Progenitor cell of endocrine pancreas (in vitro differentiated cells): ENCODE results near the gene RGS10. TPM values are rescaled to one million over a fixed set of nuclear protein-coding genes. Genes with fewer than 3 reads are reported as not detected.
A peak's percentile ranks its signal among the peaks of the same experiment; 100 is the strongest.

Source experiments
- DNase-seq: peaks from one replicate; pipeline ENCODE4 v3.0.0; 2021; ENCODE audit warnings: low spot score; ENCODE audit not compliant: unreplicated experiment
- H3K27ac Mint-ChIP-seq: 2 replicates; pipeline ENCODE4 v1.8.0; 2021; ENCODE audit warnings: mild to moderate bottlenecking, moderate library complexity, mixed read lengths
- H3K27me3 Mint-ChIP-seq: 2 replicates; pipeline ENCODE4 v1.8.0; 2021; ENCODE audit warnings: mixed read lengths
- H3K36me3 Mint-ChIP-seq: 2 replicates; pipeline ENCODE4 v1.8.0; 2022; ENCODE audit warnings: mixed read lengths; ENCODE audit not compliant: insufficient read depth
- H3K4me1 Mint-ChIP-seq: 2 replicates; pipeline ENCODE4 v1.8.0; 2021; ENCODE audit warnings: low read depth, mixed read lengths
- H3K4me3 Mint-ChIP-seq: 2 replicates; pipeline ENCODE4 v1.8.0; 2021; ENCODE audit warnings: low read depth, mild to moderate bottlenecking, moderate library complexity, mixed read lengths
- H3K9me3 Mint-ChIP-seq: 2 replicates; pipeline ENCODE4 v1.8.0; 2021; ENCODE audit warnings: low read depth, mixed read lengths
- CTCF ChIP-seq: fragments of 200-600 bp; sonication (generic); IDR thresholded peaks from one replicate; pipeline ENCODE4 v1.5.0; 2021; ENCODE audit warnings: antibody characterized with exemption, mild to moderate bottlenecking; ENCODE audit not compliant: unreplicated experiment
- total RNA-seq: library from RNA; stranded (reverse); gene quantifications from 2 replicates; pipeline ENCODE4 v1.2.1, GENCODE V29; 2021

The RGS10 gene
- total RNA-seq, 1 donor from 2014 or later: 0.96 TPM

GRCh38 chr10:119493155-119493554 is 49.4 kb downstream of the RGS10 start:
- no peaks in the 10 kb centered on the region for H3K36me3 Mint-ChIP-seq
- no peaks in the 10 kb centered on the region for H3K9me3 Mint-ChIP-seq
- DNase-seq: no peak
- no peaks in the 10 kb centered on the region for H3K27me3 Mint-ChIP-seq
- H3K4me1 Mint-ChIP-seq: no peaks in the 10 kb centered on the region
- TF ChIP-seq CTCF: no peak
- H3K27ac Mint-ChIP-seq: no peak overlapping the region
- H3K4me3 Mint-ChIP-seq: no peak overlapping the region

GRCh38 chr10:119491966-119492757 is 50.4 kb downstream of the RGS10 start:
- no peak overlapping the region for H3K27ac Mint-ChIP-seq
- no peaks in the 10 kb centered on the region for H3K36me3 Mint-ChIP-seq
- no peak for TF ChIP-seq CTCF
- no peak for DNase-seq
- H3K4me3 Mint-ChIP-seq: no peak overlapping the region
- H3K27me3 Mint-ChIP-seq: peaks cover under 1% of the 10 kb centered on the region
- H3K4me1 Mint-ChIP-seq: no peaks in the 10 kb centered on the region
- no peaks in the 10 kb centered on the region for H3K9me3 Mint-ChIP-seq

- Mint-ChIP-seq H3K27me3 (peaks cover 3% of the 10 kb centered on the region), H3K4me3 (no peak overlapping the region), H3K4me1 (peaks cover 4% of the 10 kb centered on the region), H3K9me3 (no peaks in the 10 kb centered on the region), H3K27ac (no peak overlapping the region), H3K36me3 (no peaks in the 10 kb centered on the region)
- no peak for DNase-seq
- TF ChIP-seq CTCF: peak; percentile 1
Observed at GRCh38 chr10:119489991-119490326, 52.6 kb downstream of the RGS10 start.

GRCh38 chr10:119488675-119489074 is 53.8 kb downstream of the RGS10 start:
- DNase-seq: no peak
- H3K27me3 Mint-ChIP-seq: peaks cover 3% of the 10 kb centered on the region
- no peaks in the 10 kb centered on the region for H3K36me3 Mint-ChIP-seq
- peaks cover 4% of the 10 kb centered on the region for H3K4me1 Mint-ChIP-seq
- H3K9me3 Mint-ChIP-seq: no peaks in the 10 kb centered on the region
- no peak for TF ChIP-seq CTCF
- no peak overlapping the region for H3K4me3 Mint-ChIP-seq
- H3K27ac Mint-ChIP-seq: no peak overlapping the region

GRCh38 chr10:119483839-119484238 is 58.7 kb downstream of the RGS10 start:
- no peak for DNase-seq
- H3K36me3 Mint-ChIP-seq: no peaks in the 10 kb centered on the region
- H3K27me3 Mint-ChIP-seq: peaks cover 20% of the 10 kb centered on the region
- no peak overlapping the region for H3K27ac Mint-ChIP-seq
- TF ChIP-seq CTCF: no peak
- peaks cover 4% of the 10 kb centered on the region for H3K4me1 Mint-ChIP-seq
- H3K4me3 Mint-ChIP-seq: no peak overlapping the region
- H3K9me3 Mint-ChIP-seq: no peaks in the 10 kb centered on the region
